Measurements from ENCODE around the gene OS9. TPM values are rescaled to one million over a fixed set of nuclear protein-coding genes. Genes with fewer than 3 reads are reported as not detected.

The OS9 gene
- total RNA-seq, 1 donor from 2014 or later: 97.4 TPM

- intact Hi-C loops (cut with micrococcal nuclease): no loop called here
Measured at GRCh38 chr12:57727758-57728395, 33.9 kb downstream of the OS9 start.

GRCh38 chr12:57729321-57729844, 35.5 kb downstream of the OS9 start:
- H3K27ac Mint-ChIP-seq: no peak overlapping the region
- no peak overlapping the region for H3K4me3 Mint-ChIP-seq (ENCODE audit: low read depth)
- no peaks in the 10 kb centered on the region for H3K4me1 Mint-ChIP-seq (ENCODE audit: low read depth)
- H3K36me3 Mint-ChIP-seq (ENCODE audit: low read depth): peaks cover 59% of the 10 kb centered on the region
- intact Hi-C loops (cut with micrococcal nuclease): no loop called here
- DNase-seq (ENCODE audit: low spot score): no peak
- no peaks in the 10 kb centered on the region for H3K27me3 Mint-ChIP-seq (ENCODE audit: low read depth)
- no peaks in the 10 kb centered on the region for H3K9me3 Mint-ChIP-seq

More at GRCh38 chr12:57727758-57728395, 33.9 kb downstream of the OS9 start:
- DNase-seq (ENCODE audit: low spot score): no peak
- Mint-ChIP-seq H3K27ac (no peak overlapping the region), H3K4me1 (ENCODE audit: low read depth) (no peaks in the 10 kb centered on the region), H3K36me3 (ENCODE audit: low read depth) (peaks cover 53% of the 10 kb centered on the region), H3K4me3 (ENCODE audit: low read depth) (no peak overlapping the region), H3K27me3 (ENCODE audit: low read depth) (no peaks in the 10 kb centered on the region), H3K9me3 (no peaks in the 10 kb centered on the region)

DNA sequence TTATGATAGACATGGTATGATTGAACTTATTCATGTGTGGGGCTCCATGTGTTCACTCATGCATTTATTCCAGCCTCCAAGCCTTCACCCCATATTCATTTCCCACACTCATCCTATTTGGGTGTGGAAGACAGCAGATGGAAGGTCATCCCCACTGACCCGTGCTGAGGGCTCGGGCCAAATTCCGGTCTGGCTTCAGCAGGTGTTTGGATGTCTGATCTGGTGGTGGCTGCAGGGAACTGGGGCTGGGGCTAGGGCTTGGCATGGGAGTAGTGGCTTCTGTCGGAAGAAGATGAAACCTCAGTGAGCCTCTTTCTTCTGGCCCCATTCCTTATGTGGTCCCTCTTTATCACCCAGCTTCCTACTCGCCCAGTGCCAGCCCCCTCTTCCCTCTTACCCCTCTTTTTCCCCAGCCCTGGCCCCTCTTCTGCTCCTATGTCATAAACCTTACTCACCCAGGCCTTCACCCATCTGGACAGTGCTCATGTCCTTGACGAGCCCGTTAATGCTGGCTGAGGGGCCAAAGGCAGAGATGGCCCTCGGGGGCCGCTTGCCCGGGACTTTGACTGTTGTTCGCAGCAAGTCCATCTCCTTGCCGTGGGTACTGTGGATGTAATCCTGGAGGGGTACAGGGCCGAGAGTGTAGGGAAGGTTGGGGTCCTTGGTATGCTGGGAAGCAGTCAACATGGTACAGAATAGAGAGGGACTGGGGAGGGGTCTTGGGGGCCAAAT, 36.6 kb downstream of the OS9 start:
- no peak for DNase-seq (ENCODE audit: low spot score)
- no peaks in the 10 kb centered on the region for H3K9me3 Mint-ChIP-seq
- H3K27ac Mint-ChIP-seq: no peak overlapping the region
- intact Hi-C loops (cut with micrococcal nuclease): no loop called here
- H3K27me3 Mint-ChIP-seq (ENCODE audit: low read depth): no peaks in the 10 kb centered on the region
- no peaks in the 10 kb centered on the region for H3K4me1 Mint-ChIP-seq (ENCODE audit: low read depth)
- no peak overlapping the region for H3K4me3 Mint-ChIP-seq (ENCODE audit: low read depth)
- peaks cover 67% of the 10 kb centered on the region for H3K36me3 Mint-ChIP-seq (ENCODE audit: low read depth)

GRCh38 chr12:57731411-57732080, 37.6 kb downstream of the OS9 start:
- no peak overlapping the region for H3K4me3 Mint-ChIP-seq (ENCODE audit: low read depth)
- H3K4me1 Mint-ChIP-seq (ENCODE audit: low read depth): peaks cover 3% of the 10 kb centered on the region
- H3K9me3 Mint-ChIP-seq: no peaks in the 10 kb centered on the region
- peaks cover 66% of the 10 kb centered on the region for H3K36me3 Mint-ChIP-seq (ENCODE audit: low read depth)
- no peak for DNase-seq (ENCODE audit: low spot score)
- H3K27ac Mint-ChIP-seq: no peak overlapping the region
- H3K27me3 Mint-ChIP-seq (ENCODE audit: low read depth): no peaks in the 10 kb centered on the region
- intact Hi-C loops (cut with micrococcal nuclease): no loop called here

DNA sequence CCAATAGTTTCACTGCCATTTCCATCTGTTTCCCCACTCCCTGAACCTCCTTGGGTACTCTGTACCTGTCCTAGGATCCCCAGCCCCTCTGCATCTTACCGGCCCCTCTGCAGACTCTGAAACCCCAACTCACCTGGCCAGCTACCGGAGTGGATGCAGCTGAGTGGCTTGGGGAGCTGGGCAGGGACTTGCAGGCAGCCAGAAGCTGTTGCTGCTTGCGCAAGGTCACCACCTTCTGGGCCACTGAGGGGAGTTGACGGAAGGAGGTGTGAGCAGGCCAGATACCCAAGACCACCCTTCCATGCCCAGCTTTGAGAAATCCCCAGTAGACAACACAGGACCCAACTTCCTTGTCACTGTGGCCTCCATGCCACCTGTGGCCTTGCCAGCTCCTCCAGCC, 38.3 kb downstream of the OS9 start:
- Mint-ChIP-seq H3K27ac (no peak overlapping the region), H3K9me3 (no peaks in the 10 kb centered on the region), H3K36me3 (ENCODE audit: low read depth) (peaks cover 71% of the 10 kb centered on the region), H3K4me3 (ENCODE audit: low read depth) (no peak overlapping the region), H3K4me1 (ENCODE audit: low read depth) (peaks cover 3% of the 10 kb centered on the region), H3K27me3 (ENCODE audit: low read depth) (no peaks in the 10 kb centered on the region)
- no peak for DNase-seq (ENCODE audit: low spot score)
- intact Hi-C loops (cut with micrococcal nuclease): no loop called here

- H3K27me3 Mint-ChIP-seq (ENCODE audit: low read depth): no peaks in the 10 kb centered on the region
- intact Hi-C loops (cut with micrococcal nuclease): no loop called here
- no peaks in the 10 kb centered on the region for H3K9me3 Mint-ChIP-seq
- no peak overlapping the region for H3K27ac Mint-ChIP-seq
- no peak for DNase-seq (ENCODE audit: low spot score)
- peaks cover 67% of the 10 kb centered on the region for H3K36me3 Mint-ChIP-seq (ENCODE audit: low read depth)
- peaks cover 3% of the 10 kb centered on the region for H3K4me1 Mint-ChIP-seq (ENCODE audit: low read depth)
- no peak overlapping the region for H3K4me3 Mint-ChIP-seq (ENCODE audit: low read depth)
Measured at GRCh38 chr12:57732726-57733593, 39.0 kb downstream of the OS9 start.

GRCh38 chr12:57733928-57734327, 40.0 kb downstream of the OS9 start:
- no peak overlapping the region for H3K4me3 Mint-ChIP-seq (ENCODE audit: low read depth)
- DNase-seq (ENCODE audit: low spot score): no peak
- no peaks in the 10 kb centered on the region for H3K9me3 Mint-ChIP-seq
- peaks cover 60% of the 10 kb centered on the region for H3K36me3 Mint-ChIP-seq (ENCODE audit: low read depth)
- no peak overlapping the region for H3K27ac Mint-ChIP-seq
- no peaks in the 10 kb centered on the region for H3K27me3 Mint-ChIP-seq (ENCODE audit: low read depth)
- H3K4me1 Mint-ChIP-seq (ENCODE audit: low read depth): peaks cover 4% of the 10 kb centered on the region
- intact Hi-C loops (cut with micrococcal nuclease): no loop called here

DNA sequence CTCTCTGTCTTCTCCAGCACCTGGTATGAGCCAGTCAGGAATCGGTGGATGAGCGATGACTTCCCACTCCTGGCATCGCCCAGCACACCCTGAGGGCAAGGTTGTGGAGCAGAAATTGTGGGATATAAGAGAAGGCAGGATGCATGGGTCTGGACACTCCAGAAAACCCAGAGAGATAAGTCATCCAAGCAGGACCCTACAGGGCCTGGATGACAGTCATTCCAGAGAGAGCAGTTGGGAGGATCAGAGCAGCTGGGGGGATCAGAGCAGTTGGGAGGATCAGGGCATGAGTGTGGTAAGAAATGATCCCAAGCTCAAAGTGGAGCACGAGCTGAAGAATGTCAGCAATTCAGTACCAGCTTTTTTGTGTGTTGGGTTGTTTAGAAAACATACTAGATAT, 40.7 kb downstream of the OS9 start:
- no peak for DNase-seq (ENCODE audit: low spot score)
- Mint-ChIP-seq H3K4me1 (ENCODE audit: low read depth) (peaks cover 11% of the 10 kb centered on the region), H3K9me3 (no peaks in the 10 kb centered on the region), H3K4me3 (ENCODE audit: low read depth) (no peak overlapping the region), H3K36me3 (ENCODE audit: low read depth) (peaks cover 62% of the 10 kb centered on the region), H3K27me3 (ENCODE audit: low read depth) (no peaks in the 10 kb centered on the region), H3K27ac (no peak overlapping the region)
- intact Hi-C loops (cut with micrococcal nuclease): no loop called here

DNA sequence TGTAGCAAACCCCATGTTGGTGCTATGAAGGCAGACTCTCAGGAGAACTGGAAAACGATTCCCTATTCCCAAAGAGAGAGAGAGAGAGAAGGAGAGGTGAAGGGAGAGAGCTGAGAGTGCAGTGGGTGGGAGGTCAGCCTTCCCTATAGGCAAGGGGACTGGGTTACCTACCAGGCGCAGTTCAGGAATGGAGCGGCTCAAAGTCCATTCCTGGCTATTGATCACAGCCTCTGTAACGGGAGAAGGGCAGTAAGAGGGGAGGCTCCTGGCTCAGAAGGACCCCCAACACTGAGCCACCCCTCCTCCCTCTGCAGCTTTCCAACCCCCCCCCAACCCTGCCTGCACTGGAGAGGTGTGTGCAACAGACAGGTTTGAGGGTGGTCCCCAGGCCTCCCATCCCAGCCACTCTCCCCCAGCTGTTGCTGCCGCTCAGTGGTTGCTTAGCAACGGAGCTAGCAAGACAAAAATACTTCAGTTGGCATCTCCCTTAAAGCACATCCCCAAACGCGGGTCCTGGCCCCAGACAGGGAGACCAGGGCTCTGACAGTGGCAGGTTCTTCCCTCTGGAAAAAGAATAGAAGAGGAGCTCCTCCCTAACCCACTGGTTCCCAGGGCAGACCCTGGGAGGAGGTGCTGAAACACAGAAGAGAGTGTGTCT, 41.4 kb downstream of the OS9 start:
- H3K36me3 Mint-ChIP-seq (ENCODE audit: low read depth): peaks cover 58% of the 10 kb centered on the region
- no peaks in the 10 kb centered on the region for H3K9me3 Mint-ChIP-seq
- no peak overlapping the region for H3K4me3 Mint-ChIP-seq (ENCODE audit: low read depth)
- H3K27me3 Mint-ChIP-seq (ENCODE audit: low read depth): no peaks in the 10 kb centered on the region
- no peak for DNase-seq (ENCODE audit: low spot score)
- peaks cover 14% of the 10 kb centered on the region for H3K4me1 Mint-ChIP-seq (ENCODE audit: low read depth)
- intact Hi-C loops (cut with micrococcal nuclease): no loop called here
- no peak overlapping the region for H3K27ac Mint-ChIP-seq

GRCh38 chr12:57735952-57736740, 42.2 kb downstream of the OS9 start:
- Mint-ChIP-seq H3K4me3 (ENCODE audit: low read depth) (no peak overlapping the region), H3K9me3 (no peaks in the 10 kb centered on the region), H3K27me3 (ENCODE audit: low read depth) (no peaks in the 10 kb centered on the region), H3K36me3 (ENCODE audit: low read depth) (peaks cover 50% of the 10 kb centered on the region), H3K4me1 (ENCODE audit: low read depth) (peaks cover 21% of the 10 kb centered on the region), H3K27ac (no peak overlapping the region)
- DNase-seq (ENCODE audit: low spot score): no peak
- intact Hi-C loops (cut with micrococcal nuclease): no loop called here

DNA sequence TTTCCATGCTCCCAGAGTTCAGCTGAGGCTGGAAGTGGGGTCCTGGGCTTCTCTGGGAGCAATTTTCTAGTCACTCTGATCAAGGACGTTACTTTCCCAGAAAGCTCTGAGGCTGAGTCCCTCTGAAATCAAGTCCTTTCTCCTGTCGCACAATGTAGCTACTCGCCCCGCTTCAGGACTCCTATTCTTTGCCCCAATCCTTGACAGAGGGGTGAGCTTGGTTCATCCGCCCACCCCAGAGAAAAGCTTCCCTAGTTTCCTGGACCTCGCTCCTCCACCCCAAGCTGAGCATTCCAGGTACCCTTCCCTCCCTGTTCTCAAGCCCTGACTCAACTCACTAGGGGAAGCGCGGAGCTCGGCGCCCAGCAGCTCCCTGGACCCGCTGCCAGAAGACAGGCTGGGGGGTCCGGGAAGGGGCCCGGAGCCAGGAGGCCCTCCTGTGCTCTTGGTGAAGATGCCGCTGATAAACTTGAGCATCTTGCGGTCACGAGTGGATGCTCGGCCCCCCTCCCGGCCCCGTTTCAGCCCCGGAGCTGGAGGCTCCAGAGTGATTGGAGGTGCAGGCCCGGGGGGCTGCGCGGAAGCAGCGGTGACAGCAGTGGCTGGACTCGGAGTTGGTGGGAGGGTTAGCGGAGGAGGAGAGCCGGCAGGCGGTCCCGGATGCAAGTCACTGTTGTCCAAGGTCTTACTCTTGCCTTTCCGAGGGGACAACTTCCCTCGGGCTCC, 43.0 kb downstream of the OS9 start:
- Mint-ChIP-seq H3K27ac (no peak overlapping the region), H3K4me1 (ENCODE audit: low read depth) (peaks cover 24% of the 10 kb centered on the region), H3K36me3 (ENCODE audit: low read depth) (peaks cover 45% of the 10 kb centered on the region), H3K9me3 (no peaks in the 10 kb centered on the region), H3K4me3 (ENCODE audit: low read depth) (no peak overlapping the region), H3K27me3 (ENCODE audit: low read depth) (no peaks in the 10 kb centered on the region)
- intact Hi-C loops (cut with micrococcal nuclease): no loop called here
- DNase-seq (ENCODE audit: low spot score): no peak
